ENCODE results near the gene CCDC87. TPM values are rescaled to one million over a fixed set of nuclear protein-coding genes. Genes with fewer than 3 reads are reported as not detected.
"Not testable (repeated sequence)": the region's sequence is repeated elsewhere in the genome, so short reads cannot be mapped to it uniquely, and the experiment has no call there.

Gene CCDC87
- total RNA-seq, 6 experiments from 2014 or later = 0.07 to 0.37 (median 0.12) TPM; not detected in 1

GRCh38 chr11:66547662-66548009, 45.2 kb downstream of the CCDC87 start:
- ATAC-seq = no peak
- no CpG with 5 or more reads among the region's 5 CpGs for WGBS (ENCODE audit: insufficient coverage, low coverage, low lambda C conversion rate, missing lambda C conversion rate)
- no peaks in the 10 kb centered on the region for H3K36me3 ChIP-seq
- no peak for DNase-seq
- no peaks in the 10 kb centered on the region for H3K9me3 ChIP-seq
- intact Hi-C loops (cut with DNase I) = no loop called here
- no peak overlapping the region for H3K4me3 ChIP-seq
- H3K27ac ChIP-seq = no peak overlapping the region
- TF ChIP-seq CTCF (IDR thresholded peaks at IDR 0.05) (no peak), POLR2A (IDR thresholded peaks at IDR 0.05) (no peak)
- H3K4me1 ChIP-seq = peaks cover 0 to 10% (median 0%) of the 10 kb centered on the region in 4 donors
- H3K27me3 ChIP-seq = no peaks in the 10 kb centered on the region

- Histone ChIP-seq H3K27me3 (no peaks in the 10 kb centered on the region), H3K27ac (no peak overlapping the region), H3K4me3 (no peak overlapping the region), H3K36me3 (no peaks in the 10 kb centered on the region), H3K4me1 (peaks cover 0 to 10% (median 0%) of the 10 kb centered on the region in 4 donors), H3K9me3 (no peaks in the 10 kb centered on the region)
- no peak for TF ChIP-seq POLR2A (IDR thresholded peaks at IDR 0.05)
- TF ChIP-seq CTCF (IDR thresholded peaks at IDR 0.05) = no peak
- DNase-seq = no peak
- 42% methylated on average over 4 of the region's 18 CpGs for WGBS (ENCODE audit: insufficient coverage, low coverage, low lambda C conversion rate, missing lambda C conversion rate)
- no peak for ATAC-seq
- intact Hi-C loops (cut with DNase I) = no loop called here
Observed at GRCh38 chr11:66546966-66547661, 45.7 kb downstream of the CCDC87 start.

GRCh38 chr11:66546368-66546965, 46.4 kb downstream of the CCDC87 start, which contains the start of gene ACTN3:
ACTN3 (plus strand) TSS chr11:66546903; CDS start chr11:66546938, 35 bp downstream.
- TF ChIP-seq POLR2A (IDR thresholded peaks at IDR 0.05) = no peak
- no peak for TF ChIP-seq CTCF (IDR thresholded peaks at IDR 0.05)
- Histone ChIP-seq H3K27me3 (no peaks in the 10 kb centered on the region), H3K4me3 (peak within 1 kb of the TSS; percentile 87 to 93 (median 88)), H3K4me1 (peaks cover 0 to 10% (median 0%) of the 10 kb centered on the region in 4 donors), H3K27ac (peak within 1 kb of the TSS in 2 of 3 donors; percentile 10 to 50), H3K36me3 (no peaks in the 10 kb centered on the region), H3K9me3 (no peaks in the 10 kb centered on the region)
- DNase-seq (no peak), ATAC-seq (no peak)
- intact Hi-C loops (cut with DNase I) = no loop called here
- WGBS (ENCODE audit: insufficient coverage, low coverage, low lambda C conversion rate, missing lambda C conversion rate) = 0% methylated on average over 2 of the region's 37 CpGs

- WGBS (ENCODE audit: insufficient coverage, low coverage, low lambda C conversion rate, missing lambda C conversion rate) = 2% methylated on average over 13 of the region's 71 CpGs
- peak within 1 kb of the TSS; percentile 87 to 93 (median 88) for H3K4me3 ChIP-seq
Observed at GRCh38 chr11:66545701-66546367, 47.0 kb downstream of the CCDC87 start, which contains the start of gene ZDHHC24. ZDHHC24 (minus strand) TSS chr11:66546048; CDS start chr11:66546003, 45 bp downstream.

GRCh38 chr11:66544952-66545351, 47.9 kb downstream of the CCDC87 start:
- DNase-seq; H3K36me3 ChIP-seq; H3K27ac ChIP-seq; H3K9me3 ChIP-seq; H3K27me3 ChIP-seq; H3K4me1 ChIP-seq; ATAC-seq; intact Hi-C loops (cut with DNase I): not testable (repeated sequence)
- 71% methylated on average over 14 of the region's 14 CpGs for WGBS (ENCODE audit: insufficient coverage, low coverage, low lambda C conversion rate, missing lambda C conversion rate)
- peak overlapping the region; percentile 87 to 93 (median 88) for H3K4me3 ChIP-seq

More at GRCh38 chr11:66545701-66546367, 47.0 kb downstream of the CCDC87 start, which contains the start of gene ZDHHC24:
- DNase-seq (peak; percentile 98 to 99 (median 98)), ATAC-seq (peak; percentile 97 to 98 (median 98))
- Histone ChIP-seq H3K27ac (peak within 1 kb of the TSS in 2 of 3 donors; percentile 10 to 50), H3K36me3 (no peaks in the 10 kb centered on the region), H3K27me3 (no peaks in the 10 kb centered on the region), H3K4me1 (peaks cover 0 to 10% (median 0%) of the 10 kb centered on the region in 4 donors), H3K9me3 (no peaks in the 10 kb centered on the region)
- TF ChIP-seq CTCF (IDR thresholded peaks at IDR 0.05) = no peak
- peak; percentile 85 for TF ChIP-seq POLR2A (IDR thresholded peaks at IDR 0.05)
- intact Hi-C loops (cut with DNase I) = no loop called here
